ENCODE data around the gene ABCB6.

The ABCB6 gene

DNA sequence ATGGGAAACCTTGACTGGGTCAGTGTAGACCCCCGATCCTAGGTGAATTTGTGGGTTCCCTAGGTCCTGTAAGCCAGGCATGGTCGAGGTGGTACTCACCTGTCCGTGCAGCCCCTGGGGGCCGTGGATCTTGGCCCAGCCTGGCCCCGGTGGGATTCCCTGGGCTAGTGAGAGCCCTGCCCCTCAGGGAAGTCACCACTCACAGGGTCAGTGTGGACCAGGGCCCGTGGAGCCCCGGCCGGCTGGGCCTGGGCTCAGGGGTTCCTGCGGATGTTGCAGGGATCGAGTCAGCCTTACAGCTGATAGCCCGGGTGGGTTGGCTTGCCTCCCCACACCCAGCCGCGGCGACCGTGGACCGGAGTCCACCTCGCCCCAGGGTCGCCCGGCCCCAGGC, 10.2 kb upstream of the ABCB6 start:
- no peak for TF ChIP-seq TCF4 (CRISPR knock-in tag; IDR thresholded peaks at IDR 0.05; ENCODE audit: borderline replicate concordance)
- TF ChIP-seq PPARA (CRISPR knock-in tag; IDR thresholded peaks at IDR 0.05; ENCODE audit: borderline replicate concordance): no peak
- no peak for TF ChIP-seq CSDC2 (CRISPR knock-in tag; IDR thresholded peaks at IDR 0.05)
- TF ChIP-seq ESRRG (CRISPR knock-in tag; IDR thresholded peaks at IDR 0.05): no peak
- TF ChIP-seq POU6F1 (CRISPR knock-in tag; IDR thresholded peaks at IDR 0.05; ENCODE audit: borderline replicate concordance, low read depth): no peak
- peak; percentile 21 for ATAC-seq

GRCh38 chr2:219228041-219228910, 9.5 kb upstream of the ABCB6 start:
- TF ChIP-seq PPARA (CRISPR knock-in tag; IDR thresholded peaks at IDR 0.05; ENCODE audit: borderline replicate concordance): no peak
- TF ChIP-seq CREB5 (CRISPR knock-in tag; IDR thresholded peaks at IDR 0.05; ENCODE audit: low read depth): no peak
- TF ChIP-seq CSDC2 (CRISPR knock-in tag; IDR thresholded peaks at IDR 0.05): no peak
- TF ChIP-seq ESRRG (CRISPR knock-in tag; IDR thresholded peaks at IDR 0.05): no peak
- ATAC-seq: no peak

GRCh38 chr2:219225350-219225749, 6.6 kb upstream of the ABCB6 start:
- ATAC-seq: no peak
- TF ChIP-seq ESRRG (CRISPR knock-in tag; IDR thresholded peaks at IDR 0.05) (no peak), ISL1 (CRISPR knock-in tag; IDR thresholded peaks at IDR 0.05) (no peak), CSDC2 (CRISPR knock-in tag; IDR thresholded peaks at IDR 0.05) (no peak)

DNA sequence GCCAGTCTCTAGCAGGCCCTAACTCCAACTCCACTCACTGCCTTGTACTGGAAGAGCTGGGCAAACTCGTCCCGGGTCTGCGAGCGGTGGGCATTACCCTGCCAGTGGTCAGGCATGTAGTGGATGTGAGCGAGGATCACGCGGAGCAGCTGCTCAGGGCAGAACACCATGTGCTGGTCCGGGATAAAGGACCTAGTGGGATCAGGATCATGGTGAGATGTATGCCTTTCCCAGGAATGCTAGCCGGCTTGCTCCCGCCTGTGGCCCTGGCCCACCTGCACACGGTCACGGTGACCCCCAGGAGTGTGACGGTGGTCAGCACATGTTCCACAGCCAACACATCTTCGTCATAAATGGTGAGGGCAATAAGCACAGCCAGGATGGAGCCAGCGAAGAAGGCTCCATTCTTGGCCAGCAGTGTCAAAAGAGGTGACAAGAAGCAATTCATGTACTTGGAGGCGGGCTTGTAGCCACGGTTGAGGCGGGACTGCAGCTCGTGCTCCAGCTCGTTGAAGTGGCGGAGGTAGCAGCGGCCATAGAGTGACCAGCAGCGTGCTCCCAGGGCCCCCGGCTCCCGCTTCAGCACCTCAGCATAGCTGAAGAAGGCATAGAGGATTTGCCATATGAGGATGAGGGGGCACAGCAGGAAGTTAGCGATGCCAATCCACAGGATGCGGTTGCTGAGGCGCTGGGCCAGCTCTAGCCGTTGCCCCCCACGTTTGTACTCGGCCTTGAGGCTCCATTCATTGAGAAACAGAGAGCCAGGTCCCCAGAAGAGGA, 5.3 kb upstream of the ABCB6 start:
- no peak for TF ChIP-seq GLIS3 (CRISPR knock-in tag; IDR thresholded peaks at IDR 0.05)
- no peak for TF ChIP-seq BACH2 (CRISPR knock-in tag; IDR thresholded peaks at IDR 0.05; ENCODE audit: borderline replicate concordance)
- TF ChIP-seq ZNF8 (CRISPR knock-in tag; IDR thresholded peaks at IDR 0.05): no peak
- no peak for TF ChIP-seq TSHZ2 (CRISPR knock-in tag; IDR thresholded peaks at IDR 0.05)
- TF ChIP-seq TOX (CRISPR knock-in tag; IDR thresholded peaks at IDR 0.05; ENCODE audit: borderline replicate concordance): no peak
- TF ChIP-seq POU6F1 (CRISPR knock-in tag; IDR thresholded peaks at IDR 0.05; ENCODE audit: borderline replicate concordance, low read depth): no peak
- TF ChIP-seq CSDC2 (CRISPR knock-in tag; IDR thresholded peaks at IDR 0.05): no peak
- no peak for TF ChIP-seq ZNF565 (CRISPR knock-in tag; conservative IDR thresholded peaks at IDR 0.05; ENCODE audit: low read depth)
- TF ChIP-seq SNAI2 (CRISPR knock-in tag; IDR thresholded peaks at IDR 0.05): no peak
- TF ChIP-seq PPARA (CRISPR knock-in tag; IDR thresholded peaks at IDR 0.05; ENCODE audit: borderline replicate concordance): no peak
- no peak for TF ChIP-seq ZFP3 (CRISPR knock-in tag; IDR thresholded peaks at IDR 0.05)
- TF ChIP-seq ARNTL (CRISPR knock-in tag; IDR thresholded peaks at IDR 0.05; ENCODE audit: borderline replicate concordance, low read depth): no peak
- no peak for TF ChIP-seq CREB5 (CRISPR knock-in tag; IDR thresholded peaks at IDR 0.05; ENCODE audit: low read depth)

More for the DNA sequence above, 5.3 kb upstream of the ABCB6 start:
- no peak for ATAC-seq

All from SK-N-SH treated with all-trans-retinoic acid at 6 μM for 48 hours (cell line).